SK-N-SH treated with all-trans-retinoic acid at 6 μM for 48 hours (cell line): ENCODE data around the gene TUT1.

Experiments used
- ATAC-seq: fragments of 200-7000 bp; cut with Tn5 transposase; 3 replicates; pipeline ENCODE4 v1.9.1; 2020; ENCODE audit warnings: mild to moderate bottlenecking, moderate library complexity
- ARNTL ChIP-seq: fragments of 450-650 bp; formaldehyde crosslinking; IDR thresholded peaks from 2 replicates; pipeline ENCODE4 v1.5.0; 2020; ENCODE audit warnings: low read depth, mild to moderate bottlenecking, moderate library complexity, borderline replicate concordance
- BACH2 ChIP-seq: fragments of 250-450 bp; sonication (Bioruptor Pico); IDR thresholded peaks from 2 replicates; pipeline ENCODE4 v1.9.0; 2021; ENCODE audit warnings: mild to moderate bottlenecking, borderline replicate concordance
- CSDC2 ChIP-seq: fragments of 250-450 bp; sonication (Bioruptor Pico); IDR thresholded peaks from 2 replicates; pipeline ENCODE4 v1.5.0; 2020; ENCODE audit warnings: mild to moderate bottlenecking, moderate library complexity
- ESRRG ChIP-seq: fragments of 250-450 bp; sonication (Bioruptor Pico); IDR thresholded peaks from 2 replicates; pipeline ENCODE4 v1.6.1; 2021; ENCODE audit warnings: mild to moderate bottlenecking
- GLIS3 ChIP-seq: fragments of 250-450 bp; sonication (Bioruptor Pico); IDR thresholded peaks from 2 replicates; pipeline ENCODE4 v1.5.0; 2020; ENCODE audit warnings: mild to moderate bottlenecking, moderate library complexity
- ISL1 ChIP-seq: fragments of 250-450 bp; sonication (Bioruptor Pico); IDR thresholded peaks from 2 replicates; pipeline ENCODE4 v2.1.2; 2022; ENCODE audit warnings: mild to moderate bottlenecking, moderate library complexity
- PPARA ChIP-seq: fragments of 250-450 bp; sonication (Bioruptor Pico); IDR thresholded peaks from 2 replicates; pipeline ENCODE4 v1.5.0; 2020; ENCODE audit warnings: mild to moderate bottlenecking, borderline replicate concordance
- RARB ChIP-seq: fragments of 250-450 bp; sonication (Bioruptor Pico); IDR thresholded peaks from 2 replicates; pipeline ENCODE4 v1.8.0; 2021; ENCODE audit warnings: mild to moderate bottlenecking, moderate library complexity
- TCF4 ChIP-seq: fragments of 250-450 bp; sonication (Bioruptor Pico); IDR thresholded peaks from 2 replicates; pipeline ENCODE4 v1.8.0; 2021; ENCODE audit warnings: mild to moderate bottlenecking, moderate library complexity, borderline replicate concordance
- TOX ChIP-seq: fragments of 250-450 bp; sonication (Bioruptor Pico); IDR thresholded peaks from 2 replicates; pipeline ENCODE4 v1.8.0; 2021; ENCODE audit warnings: mild to moderate bottlenecking, moderate library complexity, borderline replicate concordance
- TSHZ2 ChIP-seq: fragments of 250-450 bp; sonication (Bioruptor Pico); IDR thresholded peaks from 2 replicates; pipeline ENCODE4 v1.5.0; 2020; ENCODE audit warnings: mild to moderate bottlenecking, moderate library complexity
- ZFP3 ChIP-seq: fragments of 250-450 bp; sonication (Bioruptor Pico); IDR thresholded peaks from 2 replicates; pipeline ENCODE4 v1.5.0; 2020; ENCODE audit warnings: mild to moderate bottlenecking, moderate library complexity
- ZFP30 ChIP-seq: fragments of 450-650 bp; formaldehyde crosslinking; IDR thresholded peaks from 2 replicates; pipeline ENCODE4 v1.5.0; 2022; ENCODE audit warnings: mild to moderate bottlenecking, moderate library complexity
- ZNF565 ChIP-seq: fragments of 450-650 bp; formaldehyde crosslinking; conservative IDR thresholded peaks from 2 replicates; pipeline ENCODE4 v1.5.0; 2020; ENCODE audit warnings: low read depth, mild to moderate bottlenecking, moderate library complexity
- ZNF8 ChIP-seq: fragments of 450-650 bp; formaldehyde crosslinking; IDR thresholded peaks from 2 replicates; pipeline ENCODE4 v1.5.0; 2020; ENCODE audit warnings: mild to moderate bottlenecking, moderate library complexity
- TF ChIP-seq, protein P1 (sequence below): fragments of 250-450 bp; sonication (Bioruptor Pico); IDR thresholded peaks from 2 replicates; pipeline ENCODE4 v1.8.0; 2020; ENCODE audit warnings: mild to moderate bottlenecking, moderate library complexity, borderline replicate concordance
- TF ChIP-seq, protein P2 (sequence below): fragments of 250-450 bp; sonication (Bioruptor Pico); IDR thresholded peaks from 2 replicates; pipeline ENCODE4 v1.8.0; 2021; ENCODE audit warnings: low read depth, mild to moderate bottlenecking, moderate library complexity, borderline replicate concordance
- TF ChIP-seq, protein P3 (sequence below): fragments of 250-450 bp; sonication (Bioruptor Pico); IDR thresholded peaks from 2 replicates; pipeline ENCODE4 v1.5.1; 2021; ENCODE audit warnings: mild to moderate bottlenecking, moderate library complexity
- TF ChIP-seq, protein P4 (sequence below): fragments of 250-450 bp; sonication (Bioruptor Pico); IDR thresholded peaks from 2 replicates; pipeline ENCODE4 v1.5.1; 2020; ENCODE audit warnings: low read depth, mild to moderate bottlenecking, moderate library complexity

The TUT1 gene

DNA sequence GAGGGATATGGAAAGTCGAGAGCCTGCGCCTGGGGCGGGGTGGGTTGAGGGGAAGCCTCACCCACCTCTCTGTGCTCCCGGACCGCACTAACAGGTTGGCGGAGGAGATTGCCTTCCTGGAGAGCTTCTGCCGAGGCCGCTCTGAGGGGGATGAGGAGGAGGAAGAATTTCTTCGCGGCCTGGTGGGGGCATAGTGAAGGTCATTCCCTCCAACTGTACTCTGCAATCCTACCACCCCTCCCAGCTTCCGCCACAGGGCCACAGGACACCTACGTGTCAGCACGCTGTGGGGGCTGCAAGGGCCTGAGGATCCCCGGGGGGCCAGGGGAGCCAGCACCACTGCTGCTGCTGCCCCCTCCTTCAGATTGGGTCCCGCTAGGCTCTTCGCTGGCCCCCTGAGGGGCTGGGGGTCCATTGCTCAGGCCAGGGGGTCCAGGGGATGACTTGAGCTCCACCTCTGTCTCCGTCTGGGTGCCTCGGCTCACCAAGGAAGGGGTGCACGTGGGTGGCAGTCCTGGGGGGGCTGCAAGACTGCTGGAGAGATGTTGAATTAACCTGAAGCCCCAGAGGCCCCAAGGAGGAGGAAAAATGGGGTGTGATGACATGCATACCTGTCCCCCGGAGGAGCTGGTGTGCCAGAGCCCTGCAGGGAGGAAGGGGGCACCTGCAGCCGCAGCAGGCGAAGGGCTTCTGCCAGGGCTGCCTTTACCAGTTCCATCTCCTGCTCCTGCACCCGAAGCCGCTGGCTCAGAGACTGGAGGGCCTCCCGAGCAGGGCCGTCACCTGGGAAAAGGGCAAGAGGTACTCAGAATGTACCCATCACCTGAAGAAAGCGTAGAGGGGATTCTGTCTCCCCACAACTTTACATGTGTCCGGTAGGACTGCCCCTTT lies 19.7 kb upstream of the TUT1 start:
- TF ChIP-seq TCF4, result no peak
- TF ChIP-seq CSDC2 (CRISPR knock-in tag), result no peak
- TF ChIP-seq ESRRG (CRISPR knock-in tag), result no peak
- TF ChIP-seq ZFP3 (CRISPR knock-in tag), result no peak
- no peak for TF ChIP-seq ZFP30 (CRISPR knock-in tag)
- no peak for TF ChIP-seq ZNF8
- TF ChIP-seq, protein P1, sequence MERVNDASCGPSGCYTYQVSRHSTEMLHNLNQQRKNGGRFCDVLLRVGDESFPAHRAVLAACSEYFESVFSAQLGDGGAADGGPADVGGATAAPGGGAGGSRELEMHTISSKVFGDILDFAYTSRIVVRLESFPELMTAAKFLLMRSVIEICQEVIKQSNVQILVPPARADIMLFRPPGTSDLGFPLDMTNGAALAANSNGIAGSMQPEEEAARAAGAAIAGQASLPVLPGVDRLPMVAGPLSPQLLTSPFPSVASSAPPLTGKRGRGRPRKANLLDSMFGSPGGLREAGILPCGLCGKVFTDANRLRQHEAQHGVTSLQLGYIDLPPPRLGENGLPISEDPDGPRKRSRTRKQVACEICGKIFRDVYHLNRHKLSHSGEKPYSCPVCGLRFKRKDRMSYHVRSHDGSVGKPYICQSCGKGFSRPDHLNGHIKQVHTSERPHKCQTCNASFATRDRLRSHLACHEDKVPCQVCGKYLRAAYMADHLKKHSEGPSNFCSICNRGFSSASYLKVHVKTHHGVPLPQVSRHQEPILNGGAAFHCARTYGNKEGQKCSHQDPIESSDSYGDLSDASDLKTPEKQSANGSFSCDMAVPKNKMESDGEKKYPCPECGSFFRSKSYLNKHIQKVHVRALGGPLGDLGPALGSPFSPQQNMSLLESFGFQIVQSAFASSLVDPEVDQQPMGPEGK (CRISPR knock-in tag), result no peak
- no peak for TF ChIP-seq BACH2 (CRISPR knock-in tag)
- TF ChIP-seq TOX, result no peak
- ATAC-seq, result no peak

- TF ChIP-seq RARB (CRISPR knock-in tag) (no peak), ARNTL (CRISPR knock-in tag) (no peak), GLIS3 (CRISPR knock-in tag) (no peak)
- ATAC-seq, result no peak
Observed at GRCh38 chr11:62610403-62610802, 19.1 kb upstream of the TUT1 start.

DNA sequence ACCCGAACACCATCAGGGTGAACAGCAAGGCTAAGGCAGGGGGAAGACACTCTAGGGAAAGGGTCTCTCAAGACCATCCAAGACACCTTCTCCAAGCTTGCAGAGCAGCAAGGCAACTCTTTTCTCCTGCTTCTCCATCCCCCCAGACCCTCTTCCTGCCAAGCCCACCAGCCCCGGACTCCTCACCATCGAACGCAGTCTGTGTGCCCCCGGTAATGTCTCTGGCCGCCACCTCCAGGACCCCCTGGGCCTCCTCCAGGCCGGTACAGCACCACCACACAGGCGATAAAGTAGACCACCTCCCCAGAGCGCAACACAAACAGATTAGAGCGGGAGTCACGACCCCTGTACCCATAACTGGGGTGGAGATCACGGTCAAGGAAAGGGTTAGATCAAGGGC lies 17.5 kb upstream of the TUT1 start:
- ATAC-seq, result no peak
- TF ChIP-seq BACH2 (CRISPR knock-in tag) (no peak), CSDC2 (CRISPR knock-in tag) (no peak), ZFP30 (CRISPR knock-in tag) (no peak), ISL1 (no peak)
- TF ChIP-seq, protein P2, sequence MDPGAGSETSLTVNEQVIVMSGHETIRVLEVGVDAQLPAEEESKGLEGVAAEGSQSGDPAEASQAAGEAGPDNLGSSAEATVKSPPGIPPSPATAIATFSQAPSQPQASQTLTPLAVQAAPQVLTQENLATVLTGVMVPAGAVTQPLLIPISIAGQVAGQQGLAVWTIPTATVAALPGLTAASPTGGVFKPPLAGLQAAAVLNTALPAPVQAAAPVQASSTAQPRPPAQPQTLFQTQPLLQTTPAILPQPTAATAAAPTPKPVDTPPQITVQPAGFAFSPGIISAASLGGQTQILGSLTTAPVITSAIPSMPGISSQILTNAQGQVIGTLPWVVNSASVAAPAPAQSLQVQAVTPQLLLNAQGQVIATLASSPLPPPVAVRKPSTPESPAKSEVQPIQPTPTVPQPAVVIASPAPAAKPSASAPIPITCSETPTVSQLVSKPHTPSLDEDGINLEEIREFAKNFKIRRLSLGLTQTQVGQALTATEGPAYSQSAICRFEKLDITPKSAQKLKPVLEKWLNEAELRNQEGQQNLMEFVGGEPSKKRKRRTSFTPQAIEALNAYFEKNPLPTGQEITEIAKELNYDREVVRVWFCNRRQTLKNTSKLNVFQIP (CRISPR knock-in tag), result no peak

DNA sequence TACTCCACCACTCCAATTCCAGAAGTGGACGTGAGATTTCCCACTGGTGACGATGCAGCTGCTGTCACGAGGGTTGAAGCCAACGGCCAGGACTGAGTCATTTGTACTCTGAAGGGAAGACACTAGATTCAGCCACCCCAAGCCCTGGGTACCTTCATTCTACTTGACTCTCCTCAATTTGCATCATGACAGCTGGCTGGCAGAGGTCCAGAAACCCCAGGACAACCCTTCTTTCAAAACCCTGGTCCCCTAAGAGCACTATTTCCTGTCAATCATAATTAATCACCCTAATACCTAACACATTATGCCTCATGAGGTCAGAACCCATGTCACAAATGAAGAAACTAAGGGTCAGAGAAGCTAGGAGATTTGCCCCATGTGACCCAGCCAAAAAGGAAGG lies 16.4 kb upstream of the TUT1 start:
- TF ChIP-seq ISL1 (no peak), RARB (CRISPR knock-in tag) (no peak), TCF4 (no peak), ZFP30 (CRISPR knock-in tag) (no peak)
- TF ChIP-seq, protein P3, sequence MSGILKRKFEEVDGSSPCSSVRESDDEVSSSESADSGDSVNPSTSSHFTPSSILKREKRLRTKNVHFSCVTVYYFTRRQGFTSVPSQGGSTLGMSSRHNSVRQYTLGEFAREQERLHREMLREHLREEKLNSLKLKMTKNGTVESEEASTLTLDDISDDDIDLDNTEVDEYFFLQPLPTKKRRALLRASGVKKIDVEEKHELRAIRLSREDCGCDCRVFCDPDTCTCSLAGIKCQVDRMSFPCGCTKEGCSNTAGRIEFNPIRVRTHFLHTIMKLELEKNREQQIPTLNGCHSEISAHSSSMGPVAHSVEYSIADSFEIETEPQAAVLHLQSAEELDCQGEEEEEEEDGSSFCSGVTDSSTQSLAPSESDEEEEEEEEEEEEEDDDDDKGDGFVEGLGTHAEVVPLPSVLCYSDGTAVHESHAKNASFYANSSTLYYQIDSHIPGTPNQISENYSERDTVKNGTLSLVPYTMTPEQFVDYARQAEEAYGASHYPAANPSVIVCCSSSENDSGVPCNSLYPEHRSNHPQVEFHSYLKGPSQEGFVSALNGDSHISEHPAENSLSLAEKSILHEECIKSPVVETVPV (CRISPR knock-in tag), result no peak
- TF ChIP-seq, protein P4, sequence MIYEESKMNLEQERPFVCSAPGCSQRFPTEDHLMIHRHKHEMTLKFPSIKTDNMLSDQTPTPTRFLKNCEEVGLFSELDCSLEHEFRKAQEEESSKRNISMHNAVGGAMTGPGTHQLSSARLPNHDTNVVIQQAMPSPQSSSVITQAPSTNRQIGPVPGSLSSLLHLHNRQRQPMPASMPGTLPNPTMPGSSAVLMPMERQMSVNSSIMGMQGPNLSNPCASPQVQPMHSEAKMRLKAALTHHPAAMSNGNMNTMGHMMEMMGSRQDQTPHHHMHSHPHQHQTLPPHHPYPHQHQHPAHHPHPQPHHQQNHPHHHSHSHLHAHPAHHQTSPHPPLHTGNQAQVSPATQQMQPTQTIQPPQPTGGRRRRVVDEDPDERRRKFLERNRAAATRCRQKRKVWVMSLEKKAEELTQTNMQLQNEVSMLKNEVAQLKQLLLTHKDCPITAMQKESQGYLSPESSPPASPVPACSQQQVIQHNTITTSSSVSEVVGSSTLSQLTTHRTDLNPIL, result no peak
- no peak for ATAC-seq

- no peak for ATAC-seq
- no peak for TF ChIP-seq BACH2 (CRISPR knock-in tag)
- TF ChIP-seq, protein P1 (CRISPR knock-in tag), result no peak
- TF ChIP-seq ZNF565 (CRISPR knock-in tag), result no peak
- TF ChIP-seq ISL1, result no peak
- TF ChIP-seq TOX, result no peak
- no peak for TF ChIP-seq TCF4
- no peak for TF ChIP-seq GLIS3 (CRISPR knock-in tag)
- TF ChIP-seq ARNTL (CRISPR knock-in tag), result no peak
- no peak for TF ChIP-seq TSHZ2
- TF ChIP-seq CSDC2 (CRISPR knock-in tag), result no peak
- no peak for TF ChIP-seq ZFP30 (CRISPR knock-in tag)
- TF ChIP-seq, protein P3 (CRISPR knock-in tag), result no peak
- TF ChIP-seq PPARA (CRISPR knock-in tag), result no peak
Observed at GRCh38 chr11:62605902-62606301, 14.6 kb upstream of the TUT1 start.
